Loucy (cell line): ENCODE results near the gene CERS6.
A peak's percentile ranks its signal among the peaks of the same experiment; 100 is the strongest.

Experiments
- H2AFZ ChIP-seq: fragments of 200-600 bp; sonication (generic); 2 replicates; pipeline ENCODE4 v1.6.0; 2016; ENCODE audit warnings: antibody characterized with exemption, mild to moderate bottlenecking, low read length, moderate library complexity
- H3F3A ChIP-seq: fragments of 200-600 bp; 2 replicates; pipeline ENCODE4 v1.6.0; 2016; ENCODE audit warnings: antibody characterized with exemption, low read depth, mild to moderate bottlenecking
- H3K27me3 ChIP-seq: fragments of 200-600 bp; sonication (generic); 2 replicates; pipeline ENCODE4 v1.6.1; 2014; ENCODE audit warnings: low read length, mild to moderate bottlenecking; ENCODE audit not compliant: insufficient read depth, poor library complexity, severe bottlenecking
- H3K36me3 ChIP-seq: fragments of 200-600 bp; sonication (generic); 2 replicates; pipeline ENCODE4 v1.6.1; 2016; ENCODE audit warnings: low read length; ENCODE audit not compliant: insufficient read depth
- H3K4me1 ChIP-seq: fragments of 200-600 bp; sonication (generic); 2 replicates; pipeline ENCODE4 v1.5.1; 2014; ENCODE audit warnings: low read length, mild to moderate bottlenecking; ENCODE audit not compliant: insufficient read depth, poor library complexity, severe bottlenecking
- H3K4me2 ChIP-seq: fragments of 200-600 bp; sonication (generic); 2 replicates; pipeline ENCODE4 v1.6.0; 2014; ENCODE audit warnings: antibody characterized with exemption, low read length, low read depth, mild to moderate bottlenecking; ENCODE audit not compliant: poor library complexity, severe bottlenecking
- H3K4me3 ChIP-seq: fragments of 200-600 bp; sonication (generic); 2 replicates; pipeline ENCODE4 v1.5.1; 2014; ENCODE audit warnings: low read length, mild to moderate bottlenecking, mixed read lengths; ENCODE audit not compliant: poor library complexity, severe bottlenecking
- H3K79me2 ChIP-seq: fragments of 200-600 bp; sonication (generic); 2 replicates; pipeline ENCODE4 v1.6.1; 2014; ENCODE audit warnings: low read length; ENCODE audit not compliant: insufficient read depth
- H3K9ac ChIP-seq: fragments of 200-600 bp; sonication (generic); 2 replicates; pipeline ENCODE4 v1.6.0; 2014; ENCODE audit warnings: mild to moderate bottlenecking, low read depth, low read length, moderate library complexity; ENCODE audit not compliant: poor library complexity, severe bottlenecking
- H3K9me2 ChIP-seq: fragments of 200-600 bp; sonication (generic); replicated peaks from 2 replicates; pipeline ENCODE4 v1.6.1; 2016; ENCODE audit warnings: low read depth, low read length, mixed read lengths
- H3K9me3 ChIP-seq: fragments of 200-600 bp; sonication (generic); 2 replicates; pipeline ENCODE4 v1.6.1; 2014; ENCODE audit warnings: mild to moderate bottlenecking, antibody characterized with exemption, low read length, low read depth; ENCODE audit not compliant: insufficient read depth
- H4K20me1 ChIP-seq: fragments of 200-600 bp; sonication (generic); 2 replicates; pipeline ENCODE4 v1.6.0; 2014; ENCODE audit warnings: antibody characterized with exemption, low read length, mild to moderate bottlenecking; ENCODE audit not compliant: insufficient read depth, poor library complexity, severe bottlenecking
- EZH2phosphoT487 ChIP-seq: fragments of 200-600 bp; IDR thresholded peaks from 2 replicates; pipeline ENCODE4 v1.6.1; 2018; ENCODE audit warnings: antibody characterized with exemption, mild to moderate bottlenecking, moderate library complexity, borderline replicate concordance
- TF ChIP-seq, protein P1 (sequence below): fragments of 200-600 bp; sonication (generic); conservative IDR thresholded peaks from 2 replicates; pipeline ENCODE4 v1.5.1; 2014; ENCODE audit warnings: mild to moderate bottlenecking, antibody characterized with exemption, low read length

CERS6 gene

DNA sequence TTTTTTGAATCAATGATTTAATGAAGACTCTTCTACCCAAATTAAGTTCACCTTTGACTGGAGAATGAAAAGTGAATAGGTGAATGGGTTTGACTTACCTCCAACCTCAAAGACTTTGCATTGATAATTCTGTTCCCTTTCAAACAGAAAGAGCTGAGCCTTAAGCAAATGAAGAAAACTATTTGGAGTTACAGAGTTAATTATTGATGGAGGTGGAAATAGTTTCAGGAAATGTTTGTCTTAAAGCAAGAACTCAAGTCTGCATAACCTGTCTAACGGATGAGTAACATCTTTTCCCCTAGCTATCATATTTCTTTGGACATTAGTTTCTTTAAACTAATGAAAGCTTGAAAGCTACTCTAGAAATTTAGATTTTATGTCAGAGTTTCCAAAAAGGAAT, 166.5 kb downstream of the CERS6 start:
- Histone ChIP-seq H3K27me3 (no peaks in the 10 kb centered on the region), H3K4me2 (no peak overlapping the region)

DNA sequence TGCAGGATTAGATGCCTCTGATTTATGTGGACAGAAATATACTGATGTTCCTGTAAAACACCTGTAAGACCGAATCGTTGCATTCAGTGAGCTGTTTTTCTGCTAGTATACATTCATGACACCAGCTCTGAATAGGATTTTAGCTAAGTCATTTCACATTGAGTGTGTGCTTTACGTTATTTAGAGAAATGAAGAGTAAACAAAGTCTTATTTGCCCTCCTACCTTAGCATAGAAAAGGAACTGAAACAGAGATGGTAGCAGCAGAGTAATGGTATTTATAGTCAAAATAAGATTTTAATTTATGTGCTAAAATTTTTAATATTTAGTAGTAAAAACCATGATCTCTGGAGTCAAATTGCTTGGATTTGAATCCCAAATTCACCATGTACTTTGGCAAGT, 168.0 kb downstream of the CERS6 start:
- no peak overlapping the region for H3K4me3 ChIP-seq
- H3K9me2 ChIP-seq: no peaks in the 10 kb centered on the region
- H3K4me2 ChIP-seq: no peak overlapping the region
- H4K20me1 ChIP-seq: no peaks in the 10 kb centered on the region
- no peak overlapping the region for H3K9ac ChIP-seq
- H3K36me3 ChIP-seq: no peaks in the 10 kb centered on the region
- TF ChIP-seq, protein P1, sequence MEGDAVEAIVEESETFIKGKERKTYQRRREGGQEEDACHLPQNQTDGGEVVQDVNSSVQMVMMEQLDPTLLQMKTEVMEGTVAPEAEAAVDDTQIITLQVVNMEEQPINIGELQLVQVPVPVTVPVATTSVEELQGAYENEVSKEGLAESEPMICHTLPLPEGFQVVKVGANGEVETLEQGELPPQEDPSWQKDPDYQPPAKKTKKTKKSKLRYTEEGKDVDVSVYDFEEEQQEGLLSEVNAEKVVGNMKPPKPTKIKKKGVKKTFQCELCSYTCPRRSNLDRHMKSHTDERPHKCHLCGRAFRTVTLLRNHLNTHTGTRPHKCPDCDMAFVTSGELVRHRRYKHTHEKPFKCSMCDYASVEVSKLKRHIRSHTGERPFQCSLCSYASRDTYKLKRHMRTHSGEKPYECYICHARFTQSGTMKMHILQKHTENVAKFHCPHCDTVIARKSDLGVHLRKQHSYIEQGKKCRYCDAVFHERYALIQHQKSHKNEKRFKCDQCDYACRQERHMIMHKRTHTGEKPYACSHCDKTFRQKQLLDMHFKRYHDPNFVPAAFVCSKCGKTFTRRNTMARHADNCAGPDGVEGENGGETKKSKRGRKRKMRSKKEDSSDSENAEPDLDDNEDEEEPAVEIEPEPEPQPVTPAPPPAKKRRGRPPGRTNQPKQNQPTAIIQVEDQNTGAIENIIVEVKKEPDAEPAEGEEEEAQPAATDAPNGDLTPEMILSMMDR: no peak
- no peak for TF ChIP-seq EZH2phosphoT487
- no peak overlapping the region for H2AFZ ChIP-seq
- peaks cover 16% of the 10 kb centered on the region for H3K4me1 ChIP-seq
- H3K79me2 ChIP-seq: no peaks in the 10 kb centered on the region
- H3F3A ChIP-seq: 0 out of 2 replicates have a peak, but pooled peaks cover 2% of the 10 kb centered on the region
- H3K27me3 ChIP-seq: no peaks in the 10 kb centered on the region
- H3K9me3 ChIP-seq: no peaks in the 10 kb centered on the region

More for the DNA sequence above, 166.5 kb downstream of the CERS6 start:
- H3K4me3 ChIP-seq: no peak overlapping the region
- no peak overlapping the region for H2AFZ ChIP-seq
- H3F3A ChIP-seq: no peaks in the 10 kb centered on the region
- TF ChIP-seq, protein P1: no peak
- TF ChIP-seq EZH2phosphoT487: no peak
- H3K9me2 ChIP-seq: no peaks in the 10 kb centered on the region
- H3K9me3 ChIP-seq: no peaks in the 10 kb centered on the region
- H3K4me1 ChIP-seq: peaks cover 16% of the 10 kb centered on the region
- no peaks in the 10 kb centered on the region for H3K79me2 ChIP-seq
- no peaks in the 10 kb centered on the region for H4K20me1 ChIP-seq
- H3K9ac ChIP-seq: no peak overlapping the region
- no peaks in the 10 kb centered on the region for H3K36me3 ChIP-seq

DNA sequence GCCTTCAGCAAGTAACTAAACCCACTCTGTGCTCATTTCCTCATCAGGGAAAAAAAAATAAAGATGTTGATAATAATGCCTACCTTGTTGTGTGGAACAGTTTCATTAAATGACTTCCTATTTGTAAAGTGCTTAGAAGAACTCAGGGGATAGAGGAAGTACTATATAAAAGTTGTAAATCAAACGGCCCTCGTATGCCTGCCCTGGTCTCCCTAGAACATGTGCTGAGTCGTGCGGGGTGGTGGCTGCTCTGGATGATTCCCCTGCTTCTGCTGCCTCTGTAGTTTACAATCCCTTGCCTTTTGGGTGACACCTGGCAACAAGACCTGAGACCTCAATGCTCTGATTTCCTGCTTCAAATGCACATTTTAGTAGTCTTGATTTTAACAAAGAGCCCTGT, 170.0 kb downstream of the CERS6 start:
- no peak for TF ChIP-seq EZH2phosphoT487
- TF ChIP-seq, protein P1: no peak
- Histone ChIP-seq H3K36me3 (no peaks in the 10 kb centered on the region), H2AFZ (no peak overlapping the region), H3K9me3 (no peaks in the 10 kb centered on the region), H3F3A (0 out of 2 replicates have a peak, but pooled peaks cover 2% of the 10 kb centered on the region), H3K4me2 (peak overlapping the region; percentile 54), H3K9ac (no peak overlapping the region), H3K27me3 (no peaks in the 10 kb centered on the region), H3K9me2 (no peaks in the 10 kb centered on the region), H3K4me3 (peak overlapping the region; percentile 34), H3K79me2 (no peaks in the 10 kb centered on the region), H4K20me1 (no peaks in the 10 kb centered on the region), H3K4me1 (peaks cover 16% of the 10 kb centered on the region)
